Fibroblast of the conjunctiva (primary cell): ENCODE results near the gene ZC3H8.
A peak's percentile ranks its signal among the peaks of the same experiment; 100 is the strongest.
"Not testable (repeated sequence)": the region's sequence is repeated elsewhere in the genome, so short reads cannot be mapped to it uniquely, and the experiment has no call there.

Source experiments
- DNase-seq: peaks from one replicate; pipeline ENCODE4 v3.0.0-alpha.2; 2010; ENCODE audit warnings: low read depth

The ZC3H8 gene

GRCh38 chr2:112259509-112260294 lies 4.9 kb upstream of the ZC3H8 start:
- peak; percentile 66 for DNase-seq

- no peak for DNase-seq
Measured at GRCh38 chr2:112257575-112257974, 2.7 kb upstream of the ZC3H8 start.

GRCh38 chr2:112256654-112257053 lies 1.8 kb upstream of the ZC3H8 start:
- DNase-seq, result no peak

- no peak for DNase-seq
Measured at GRCh38 chr2:112255875-112256274, 1.0 kb upstream of the ZC3H8 start.

- no peak for DNase-seq
Measured at GRCh38 chr2:112253261-112253815, 1.5 kb downstream of the ZC3H8 start.

- no peak for DNase-seq
Measured at GRCh38 chr2:112251271-112251670, 3.6 kb downstream of the ZC3H8 start.

- no peak for DNase-seq
Measured at GRCh38 chr2:112244854-112245253, 10.0 kb downstream of the ZC3H8 start.

- no peak for DNase-seq
Measured at GRCh38 chr2:112243233-112243632, 11.6 kb downstream of the ZC3H8 start.

- no peak for DNase-seq
Measured at GRCh38 chr2:112242384-112242783, 12.5 kb downstream of the ZC3H8 start.

- DNase-seq, result no peak
Measured at GRCh38 chr2:112239862-112240261, 15.0 kb downstream of the ZC3H8 start.

GRCh38 chr2:112230371-112230770 lies 24.5 kb downstream of the ZC3H8 start:
- DNase-seq, result no peak

- peak; percentile 79 for DNase-seq
Measured at GRCh38 chr2:112229348-112229747, 25.5 kb downstream of the ZC3H8 start.

- no peak for DNase-seq
Measured at GRCh38 chr2:112220831-112221230, 34.0 kb downstream of the ZC3H8 start.

GRCh38 chr2:112220186-112220585 lies 34.7 kb downstream of the ZC3H8 start:
- DNase-seq, result no peak

- DNase-seq, result no peak
Measured at GRCh38 chr2:112217854-112218253, 37.0 kb downstream of the ZC3H8 start.

GRCh38 chr2:112216167-112216566 lies 38.7 kb downstream of the ZC3H8 start:
- DNase-seq, result peak; percentile 12

GRCh38 chr2:112207905-112208304 lies 46.9 kb downstream of the ZC3H8 start:
- DNase-seq, result not testable (repeated sequence)

GRCh38 chr2:112204411-112204810 lies 50.4 kb downstream of the ZC3H8 start:
- no peak for DNase-seq

- no peak for DNase-seq
Measured at GRCh38 chr2:112201696-112202430, 53.0 kb downstream of the ZC3H8 start.

- DNase-seq, result no peak
Measured at GRCh38 chr2:112199188-112199587, 55.7 kb downstream of the ZC3H8 start.

GRCh38 chr2:112198780-112199179 lies 56.1 kb downstream of the ZC3H8 start:
- DNase-seq, result no peak

- no peak for DNase-seq
Measured at GRCh38 chr2:112197868-112198267, 57.0 kb downstream of the ZC3H8 start.

- DNase-seq, result no peak
Measured at GRCh38 chr2:112195950-112196349, 58.9 kb downstream of the ZC3H8 start.
